WTC11 (cell line): ENCODE data around the gene ADD1. TPM values are rescaled to one million over a fixed set of nuclear protein-coding genes. Genes with fewer than 3 reads are reported as not detected.
A peak's percentile ranks its signal among the peaks of the same experiment; 100 is the strongest.

Source experiments
- ATAC-seq: fragments of 200-7000 bp; cut with Tn5 transposase; 2 replicates; pipeline ENCODE4 v1.10.0; 2021; ENCODE audit warnings: mild to moderate bottlenecking, moderate library complexity
- CTCF ChIA-PET: fragments of 300-600 bp; sonication (Branson Sonifier 250); formaldehyde crosslinking; loops from one replicate; lab custom pipeline; 2021; ENCODE audit warnings: antibody characterized with exemption; lab: Charles Lee
- POLR2A ChIA-PET: fragments of 350-600 bp; sonication (Branson Sonifier 250); formaldehyde crosslinking; loops from one replicate; lab custom pipeline; 2021; ENCODE audit warnings: antibody characterized with exemption; lab: Charles Lee
- DNase-seq: peaks from one replicate; pipeline ENCODE4 v3.0.0; 2021; ENCODE audit warnings: low spot score
- H3K27ac Mint-ChIP-seq: 2 replicates; pipeline ENCODE4 v1.8.0; 2021; ENCODE audit warnings: mixed read lengths
- H3K27me3 Mint-ChIP-seq: 2 replicates; pipeline ENCODE4 v1.8.0; 2021; ENCODE audit warnings: low read depth, mild to moderate bottlenecking, moderate library complexity, mixed read lengths
- H3K36me3 Mint-ChIP-seq: 2 replicates; pipeline ENCODE4 v1.8.0; 2021; ENCODE audit warnings: mixed read lengths
- H3K4me1 Mint-ChIP-seq: 2 replicates; pipeline ENCODE4 v1.8.0; 2022; ENCODE audit warnings: mixed read lengths
- H3K4me3 Mint-ChIP-seq: 2 replicates; pipeline ENCODE4 v1.8.0; 2021; ENCODE audit warnings: mild to moderate bottlenecking, moderate library complexity, mixed read lengths
- H3K9me3 Mint-ChIP-seq: 2 replicates; pipeline ENCODE4 v1.8.0; 2021; ENCODE audit warnings: mixed read lengths
- CDX4 ChIP-seq: fragments of 250-450 bp; sonication (Bioruptor Pico); IDR thresholded peaks from 2 replicates; pipeline ENCODE4 v1.9.0; 2021; ENCODE audit warnings: moderate library complexity, mild to moderate bottlenecking, inconsistent platforms, borderline replicate concordance
- CREM ChIP-seq: sonication (generic); formaldehyde crosslinking; IDR thresholded peaks from 2 replicates; pipeline ENCODE4 v1.8.1; 2022; ENCODE audit warnings: mild to moderate bottlenecking, missing genetic modification reagents, moderate library complexity
- CTCF ChIP-seq: fragments of 200-600 bp; IDR thresholded peaks from 2 replicates; pipeline ENCODE4 v1.8.0; 2022; ENCODE audit warnings: antibody characterized with exemption
- FOXJ3 ChIP-seq: sonication (generic); formaldehyde crosslinking; IDR thresholded peaks from 2 replicates; pipeline ENCODE4 v1.9.0; 2021; ENCODE audit warnings: missing genetic modification reagents, mild to moderate bottlenecking, borderline replicate concordance
- FOXP1 ChIP-seq: sonication (generic); formaldehyde crosslinking; IDR thresholded peaks from 2 replicates; pipeline ENCODE4 v1.8.0; 2022; ENCODE audit warnings: missing genetic modification reagents, mild to moderate bottlenecking, moderate library complexity, borderline replicate concordance
- GRHL2 ChIP-seq: fragments of 250-450 bp; sonication (Bioruptor Pico); IDR thresholded peaks from 2 replicates; pipeline ENCODE4 v1.8.0; 2022; ENCODE audit warnings: mild to moderate bottlenecking, moderate library complexity; ENCODE audit not compliant: insufficient replicate concordance, severe bottlenecking
- HMGA2 ChIP-seq: fragments of 250-450 bp; sonication (Bioruptor Pico); IDR thresholded peaks from 2 replicates; pipeline ENCODE4 v1.4.0; 2021; ENCODE audit warnings: mild to moderate bottlenecking, moderate library complexity
- IRF1 ChIP-seq: sonication (generic); formaldehyde crosslinking; IDR thresholded peaks from 2 replicates; pipeline ENCODE4 v1.8.0; 2023; ENCODE audit warnings: missing genetic modification reagents
- JAZF1 ChIP-seq: fragments of 250-450 bp; sonication (Bioruptor Pico); IDR thresholded peaks from 2 replicates; pipeline ENCODE4 v1.9.0; 2021; ENCODE audit warnings: moderate library complexity, mild to moderate bottlenecking, inconsistent platforms
- MYBL2 ChIP-seq: sonication (generic); formaldehyde crosslinking; IDR thresholded peaks from 2 replicates; pipeline ENCODE4 v1.8.1; 2023; ENCODE audit warnings: mild to moderate bottlenecking, moderate library complexity, missing genetic modification reagents
- NR1H2 ChIP-seq: sonication (generic); formaldehyde crosslinking; IDR thresholded peaks from 2 replicates; pipeline ENCODE4 v1.9.0; 2021; ENCODE audit warnings: mild to moderate bottlenecking, moderate library complexity, missing genetic modification reagents
- RELA ChIP-seq: sonication (generic); formaldehyde crosslinking; IDR thresholded peaks from 2 replicates; pipeline ENCODE4 v1.8.1; 2022; ENCODE audit warnings: missing genetic modification reagents, mild to moderate bottlenecking, borderline replicate concordance
- SOX15 ChIP-seq: fragments of 250-450 bp; sonication (Bioruptor Pico); IDR thresholded peaks from 2 replicates; pipeline ENCODE4 v1.9.0; 2021; ENCODE audit warnings: mild to moderate bottlenecking
- SP1 ChIP-seq: sonication (generic); formaldehyde crosslinking; conservative IDR thresholded peaks from 2 replicates; pipeline ENCODE4 v1.8.1; 2022; ENCODE audit warnings: missing genetic modification reagents
- TCF7 ChIP-seq: sonication (generic); formaldehyde crosslinking; IDR thresholded peaks from 2 replicates; pipeline ENCODE4 v1.8.0; 2022; ENCODE audit warnings: mild to moderate bottlenecking, low read depth, missing genetic modification reagents, moderate library complexity
- TEAD4 ChIP-seq: sonication (generic); formaldehyde crosslinking; IDR thresholded peaks from 2 replicates; pipeline ENCODE4 v1.8.0; 2022; ENCODE audit warnings: mild to moderate bottlenecking, missing genetic modification reagents
- TP53 ChIP-seq: sonication (generic); formaldehyde crosslinking; IDR thresholded peaks from 2 replicates; pipeline ENCODE4 v1.8.1; 2023; ENCODE audit warnings: mild to moderate bottlenecking, missing genetic modification reagents
- ZNF219 ChIP-seq: sonication (generic); formaldehyde crosslinking; IDR thresholded peaks from 2 replicates; pipeline ENCODE4 v1.8.0; 2023; ENCODE audit warnings: missing genetic modification reagents, mild to moderate bottlenecking, borderline replicate concordance
- ZNF396 ChIP-seq: fragments of 250-450 bp; sonication (Bioruptor Pico); IDR thresholded peaks from 2 replicates; pipeline ENCODE4 v1.8.0; 2021; ENCODE audit warnings: mild to moderate bottlenecking, moderate library complexity, borderline replicate concordance
- ZNF416 ChIP-seq: fragments of 250-450 bp; sonication (Bioruptor Pico); IDR thresholded peaks from 2 replicates; pipeline ENCODE4 v1.9.0; 2021; ENCODE audit warnings: mild to moderate bottlenecking, inconsistent platforms
- ZNF423 ChIP-seq: fragments of 250-450 bp; sonication (Bioruptor Pico); IDR thresholded peaks from 2 replicates; pipeline ENCODE4 v2.1.2; 2022; ENCODE audit warnings: mild to moderate bottlenecking, moderate library complexity
- total RNA-seq: library from RNA; stranded (reverse); gene quantifications from 3 replicates; pipeline ENCODE4 v1.2.3, GENCODE V29; 2021
- TF ChIP-seq, protein P1 (sequence below): sonication (generic); formaldehyde crosslinking; IDR thresholded peaks from 2 replicates; pipeline ENCODE4 v1.8.0; 2022; ENCODE audit warnings: mild to moderate bottlenecking, missing genetic modification reagents
- TF ChIP-seq, protein P2 (sequence below): fragments of 250-450 bp; sonication (Bioruptor Pico); IDR thresholded peaks from 2 replicates; pipeline ENCODE4 v1.9.0; 2021; ENCODE audit warnings: mild to moderate bottlenecking
- TF ChIP-seq, protein P3 (sequence below): sonication (generic); formaldehyde crosslinking; IDR thresholded peaks from 2 replicates; pipeline ENCODE4 v1.8.0; 2022; ENCODE audit warnings: mild to moderate bottlenecking, missing genetic modification reagents
- TF ChIP-seq, protein P4 (sequence below): sonication (generic); formaldehyde crosslinking; IDR thresholded peaks from 2 replicates; pipeline ENCODE4 v1.8.1; 2022; ENCODE audit warnings: low read depth, mild to moderate bottlenecking, moderate library complexity, missing genetic modification reagents, borderline replicate concordance

The ADD1 gene
- total RNA-seq, 1 experiment from 2014 or later: 178 TPM

- peak; percentile 91 for ATAC-seq
- POLR2A ChIA-PET: interaction anchor here (0.7 to 2.6 kb wide), 2 partner anchors 15 to 84 kb away, joined by 4 to 10 read pairs; no protein-coding TSS in a partner anchor
- H3K4me3 Mint-ChIP-seq: peak within 1 kb of the TSS; percentile 82
- TF ChIP-seq CREM (peak; percentile 91), ZNF396 (CRISPR knock-in tag) (no peak), JAZF1 (no peak), ZNF423 (CRISPR knock-in tag) (peak; percentile 1; the same call in 1 of the 2 replicates), TP53 (peak; percentile 92), HMGA2 (no peak), ZNF219 (CRISPR knock-in tag) (0 out of 2 replicates have a peak, but pooled peaks have one; percentile 85), GRHL2 (CRISPR knock-in tag) (no peak), TEAD4 (peak; percentile 91), RELA (CRISPR knock-in tag) (0 out of 2 replicates have a peak, but pooled peaks have one; percentile 1), IRF1 (CRISPR knock-in tag) (peak; percentile 95), MYBL2 (CRISPR knock-in tag) (peak; percentile 94), CTCF (no peak), FOXJ3 (CRISPR knock-in tag) (no peak), FOXP1 (peak; percentile 99), SOX15 (CRISPR knock-in tag) (no peak), TCF7 (CRISPR knock-in tag) (peak; percentile 81), NR1H2 (0 out of 2 replicates have a peak, but pooled peaks have one; percentile 64), SP1 (CRISPR knock-in tag) (peak; percentile 89), CDX4 (no peak), ZNF416 (no peak)
- TF ChIP-seq, protein P1, sequence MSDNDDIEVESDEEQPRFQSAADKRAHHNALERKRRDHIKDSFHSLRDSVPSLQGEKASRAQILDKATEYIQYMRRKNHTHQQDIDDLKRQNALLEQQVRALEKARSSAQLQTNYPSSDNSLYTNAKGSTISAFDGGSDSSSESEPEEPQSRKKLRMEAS (CRISPR knock-in tag): peak; percentile 100
- TF ChIP-seq, protein P2, sequence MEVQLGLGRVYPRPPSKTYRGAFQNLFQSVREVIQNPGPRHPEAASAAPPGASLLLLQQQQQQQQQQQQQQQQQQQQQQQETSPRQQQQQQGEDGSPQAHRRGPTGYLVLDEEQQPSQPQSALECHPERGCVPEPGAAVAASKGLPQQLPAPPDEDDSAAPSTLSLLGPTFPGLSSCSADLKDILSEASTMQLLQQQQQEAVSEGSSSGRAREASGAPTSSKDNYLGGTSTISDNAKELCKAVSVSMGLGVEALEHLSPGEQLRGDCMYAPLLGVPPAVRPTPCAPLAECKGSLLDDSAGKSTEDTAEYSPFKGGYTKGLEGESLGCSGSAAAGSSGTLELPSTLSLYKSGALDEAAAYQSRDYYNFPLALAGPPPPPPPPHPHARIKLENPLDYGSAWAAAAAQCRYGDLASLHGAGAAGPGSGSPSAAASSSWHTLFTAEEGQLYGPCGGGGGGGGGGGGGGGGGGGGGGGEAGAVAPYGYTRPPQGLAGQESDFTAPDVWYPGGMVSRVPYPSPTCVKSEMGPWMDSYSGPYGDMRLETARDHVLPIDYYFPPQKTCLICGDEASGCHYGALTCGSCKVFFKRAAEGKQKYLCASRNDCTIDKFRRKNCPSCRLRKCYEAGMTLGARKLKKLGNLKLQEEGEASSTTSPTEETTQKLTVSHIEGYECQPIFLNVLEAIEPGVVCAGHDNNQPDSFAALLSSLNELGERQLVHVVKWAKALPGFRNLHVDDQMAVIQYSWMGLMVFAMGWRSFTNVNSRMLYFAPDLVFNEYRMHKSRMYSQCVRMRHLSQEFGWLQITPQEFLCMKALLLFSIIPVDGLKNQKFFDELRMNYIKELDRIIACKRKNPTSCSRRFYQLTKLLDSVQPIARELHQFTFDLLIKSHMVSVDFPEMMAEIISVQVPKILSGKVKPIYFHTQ (CRISPR knock-in tag): no peak
- TF ChIP-seq, protein P3, sequence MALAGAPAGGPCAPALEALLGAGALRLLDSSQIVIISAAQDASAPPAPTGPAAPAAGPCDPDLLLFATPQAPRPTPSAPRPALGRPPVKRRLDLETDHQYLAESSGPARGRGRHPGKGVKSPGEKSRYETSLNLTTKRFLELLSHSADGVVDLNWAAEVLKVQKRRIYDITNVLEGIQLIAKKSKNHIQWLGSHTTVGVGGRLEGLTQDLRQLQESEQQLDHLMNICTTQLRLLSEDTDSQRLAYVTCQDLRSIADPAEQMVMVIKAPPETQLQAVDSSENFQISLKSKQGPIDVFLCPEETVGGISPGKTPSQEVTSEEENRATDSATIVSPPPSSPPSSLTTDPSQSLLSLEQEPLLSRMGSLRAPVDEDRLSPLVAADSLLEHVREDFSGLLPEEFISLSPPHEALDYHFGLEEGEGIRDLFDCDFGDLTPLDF: peak; percentile 91
- TF ChIP-seq, protein P4, sequence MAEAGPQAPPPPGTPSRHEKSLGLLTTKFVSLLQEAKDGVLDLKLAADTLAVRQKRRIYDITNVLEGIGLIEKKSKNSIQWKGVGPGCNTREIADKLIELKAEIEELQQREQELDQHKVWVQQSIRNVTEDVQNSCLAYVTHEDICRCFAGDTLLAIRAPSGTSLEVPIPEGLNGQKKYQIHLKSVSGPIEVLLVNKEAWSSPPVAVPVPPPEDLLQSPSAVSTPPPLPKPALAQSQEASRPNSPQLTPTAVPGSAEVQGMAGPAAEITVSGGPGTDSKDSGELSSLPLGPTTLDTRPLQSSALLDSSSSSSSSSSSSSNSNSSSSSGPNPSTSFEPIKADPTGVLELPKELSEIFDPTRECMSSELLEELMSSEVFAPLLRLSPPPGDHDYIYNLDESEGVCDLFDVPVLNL (CRISPR knock-in tag): peak; percentile 90
Measured at GRCh38 chr4:2963175-2963965, 119.7 kb downstream of the ADD1 start, which contains the start of the genes GRK4 and NOP14. TSS of gene GRK4 (plus strand) at chr4:2963571. CDS start at chr4:2964071, 500 bp downstream. TSS of gene NOP14 (minus strand) at chr4:2963406. CDS start at chr4:2963319, 87 bp downstream.

More at GRCh38 chr4:2963175-2963965, 119.7 kb downstream of the ADD1 start, which contains the start of the genes GRK4 and NOP14:
- Mint-ChIP-seq H3K27ac (peak within 1 kb of the TSS; percentile 60), H3K9me3 (no peaks in the 10 kb centered on the region), H3K27me3 (peaks cover 17% of the 10 kb centered on the region), H3K4me1 (peaks cover 22% of the 10 kb centered on the region), H3K36me3 (peaks cover 11% of the 10 kb centered on the region)
- peak; percentile 98 for DNase-seq
- CTCF ChIA-PET: interaction anchor here (0.6 to 3.8 kb wide), 16 partner anchors 9 to 522 kb away, joined by 3 to 24 read pairs (median 4); partner anchors contain the start of genes FAM193A and TNIP2
